Brain microvascular endothelial cell (primary cell): ENCODE data around the gene MAPK8IP1.
"Not testable (repeated sequence)": the region's sequence is repeated elsewhere in the genome, so short reads cannot be mapped to it uniquely, and the experiment has no call there.

Source experiments
- DNase-seq: peaks from one replicate; pipeline ENCODE4 v3.0.0-alpha.2; 2020
- H3K27ac ChIP-seq: fragments of 250-450 bp; sonication (Bioruptor Pico); 2 replicates; pipeline ENCODE4 v1.5.1; 2020; ENCODE audit warnings: mild to moderate bottlenecking, moderate library complexity
- H3K27me3 ChIP-seq: fragments of 250-450 bp; sonication (Bioruptor Pico); replicated peaks from 2 replicates; pipeline ENCODE4 v1.5.1; 2020; ENCODE audit warnings: mild to moderate bottlenecking
- H3K36me3 ChIP-seq: fragments of 250-450 bp; sonication (Bioruptor Pico); replicated peaks from 2 replicates; pipeline ENCODE4 v1.5.1; 2020; ENCODE audit warnings: mild to moderate bottlenecking
- H3K4me3 ChIP-seq: 2 replicates; pipeline ENCODE4 v1.5.1; 2011; ENCODE audit warnings: low read depth, mild to moderate bottlenecking, control low read depth, low read length, moderate library complexity
- CTCF ChIP-seq: IDR thresholded peaks from 2 replicates; pipeline ENCODE4 v1.5.1; 2011; ENCODE audit warnings: low read depth, mild to moderate bottlenecking, moderate library complexity, low read length, control low read depth, inconsistent platforms; ENCODE audit errors: missing control alignments
- in situ Hi-C: cut with HindIII; loops from 2 replicates; pipeline ENCODE4 v1.10.0; 2017; ENCODE audit warnings: low sequenced_read_pairs, low pct_ligation_motif_present

Gene MAPK8IP1

GRCh38 chr11:45896422-45896984 is 11.1 kb downstream of the MAPK8IP1 start:
- Histone ChIP-seq H3K36me3 (no peaks in the 10 kb centered on the region), H3K27ac (no peak overlapping the region), H3K4me3 (no peak overlapping the region), H3K27me3 (no peaks in the 10 kb centered on the region)
- in situ Hi-C loops, result no loop called here
- no peak for DNase-seq
- TF ChIP-seq CTCF, result no peak

GRCh38 chr11:45897556-45897955 is 12.1 kb downstream of the MAPK8IP1 start:
- H3K4me3 ChIP-seq, result no peak overlapping the region
- in situ Hi-C loops, result no loop called here
- no peaks in the 10 kb centered on the region for H3K27me3 ChIP-seq
- no peak for DNase-seq
- H3K27ac ChIP-seq, result no peak overlapping the region
- TF ChIP-seq CTCF, result no peak
- H3K36me3 ChIP-seq, result no peaks in the 10 kb centered on the region

GRCh38 chr11:45899086-45899447 is 13.6 kb downstream of the MAPK8IP1 start:
- Histone ChIP-seq H3K36me3 (no peaks in the 10 kb centered on the region), H3K27me3 (no peaks in the 10 kb centered on the region), H3K27ac (peak overlapping the region; percentile 95), H3K4me3 (no peak overlapping the region)
- DNase-seq, result no peak
- in situ Hi-C loops, result no loop called here
- TF ChIP-seq CTCF, result no peak

- peak; percentile 83 for DNase-seq
- H3K27me3 ChIP-seq, result no peaks in the 10 kb centered on the region
- in situ Hi-C loops, result no loop called here
- peak overlapping the region; percentile 95 for H3K27ac ChIP-seq
- H3K36me3 ChIP-seq, result no peaks in the 10 kb centered on the region
- peak overlapping the region; percentile 55 for H3K4me3 ChIP-seq
- peak; percentile 2 for TF ChIP-seq CTCF
These were observed 14.2 kb downstream of the MAPK8IP1 start for GRCh38 chr11:45899448-45900174.

- DNase-seq, in situ Hi-C loops, H3K27me3 ChIP-seq, H3K36me3 ChIP-seq, H3K27ac ChIP-seq: not testable (repeated sequence)
- H3K4me3 ChIP-seq, result peak overlapping the region; percentile 57
These were observed 14.8 kb downstream of the MAPK8IP1 start for GRCh38 chr11:45900175-45900800.

GRCh38 chr11:45900916-45901617 is 15.6 kb downstream of the MAPK8IP1 start:
- H3K36me3 ChIP-seq, result no peaks in the 10 kb centered on the region
- H3K27me3 ChIP-seq, result no peaks in the 10 kb centered on the region
- DNase-seq, result no peak
- in situ Hi-C loops, result no loop called here
- H3K4me3 ChIP-seq, result peak overlapping the region; percentile 57
- no peak overlapping the region for H3K27ac ChIP-seq
- no peak for TF ChIP-seq CTCF
